ENCODE data around the gene ELMO3.

Gene ELMO3

GRCh38 chr16:67247192-67248072 lies 48.5 kb downstream of the ELMO3 start, which contains the start of gene FHOD1:
TSS of gene FHOD1 (minus strand) at chr16:67247481. CDS start at chr16:67247410, 71 bp downstream.
- DNase-seq (ENCODE audit: low read depth in 1 of 2, low spot score in 1 of 2) = peak; percentile 86 to 96
- H3K4me3 ChIP-seq (replicated peaks; ENCODE audit: insufficient read depth, low read length) = peak within 1 kb of the TSS; percentile 73
- peak within 1 kb of the TSS; percentile 17; the same call in 1 of the 2 replicates for H3K27ac ChIP-seq (replicated peaks)
- no peak for TF ChIP-seq CTCF (IDR thresholded peaks at IDR 0.05; ENCODE audit: insufficient read depth, low read length)
- TF ChIP-seq GABPA (IDR thresholded peaks at IDR 0.05; ENCODE audit: low read depth) = no peak
- TF ChIP-seq SPI1 (IDR thresholded peaks at IDR 0.05; ENCODE audit: borderline replicate concordance, low read depth) = no peak
- peaks cover 21% of the 10 kb centered on the region for H3K27me3 ChIP-seq (ENCODE audit: insufficient read depth, poor library complexity, severe bottlenecking)

GRCh38 chr16:67248073-67248400 lies 49.1 kb downstream of the ELMO3 start:
- H3K4me3 ChIP-seq (replicated peaks; ENCODE audit: insufficient read depth, low read length) = peak overlapping the region; percentile 43
- no peak for TF ChIP-seq SPI1 (IDR thresholded peaks at IDR 0.05; ENCODE audit: borderline replicate concordance, low read depth)
- TF ChIP-seq REST (IDR thresholded peaks at IDR 0.05; ENCODE audit: insufficient replicate concordance, low read depth) = no peak
- no peak for TF ChIP-seq POLR2AphosphoS5 (IDR thresholded peaks at IDR 0.05; ENCODE audit: low read depth)
- TF ChIP-seq CTCF (IDR thresholded peaks at IDR 0.05; ENCODE audit: insufficient read depth, low read length) = no peak
- TF ChIP-seq GABPA (IDR thresholded peaks at IDR 0.05; ENCODE audit: low read depth) = no peak
- no peak overlapping the region for H3K27ac ChIP-seq (replicated peaks)
- peaks cover 21% of the 10 kb centered on the region for H3K27me3 ChIP-seq (ENCODE audit: insufficient read depth, poor library complexity, severe bottlenecking)
- DNase-seq (ENCODE audit: low read depth in 1 of 2, low spot score in 1 of 2) = no peak

- Histone ChIP-seq H3K27me3 (ENCODE audit: insufficient read depth, poor library complexity, severe bottlenecking) (peaks cover 21% of the 10 kb centered on the region), H3K4me3 (replicated peaks; ENCODE audit: insufficient read depth, low read length) (peak within 1 kb of the TSS; percentile 43), H3K27ac (replicated peaks) (no peak within 1 kb of the TSS)
- DNase-seq (ENCODE audit: low read depth in 1 of 2, low spot score in 1 of 2) = no peak
- TF ChIP-seq CTCF (IDR thresholded peaks at IDR 0.05; ENCODE audit: insufficient read depth, low read length) = no peak
- TF ChIP-seq SPI1 (IDR thresholded peaks at IDR 0.05; ENCODE audit: borderline replicate concordance, low read depth) = no peak
Observed at GRCh38 chr16:67248401-67249177, 49.7 kb downstream of the ELMO3 start, which contains the start of gene SLC9A5. TSS of gene SLC9A5 (plus strand) at chr16:67248979. CDS start at chr16:67249015, 36 bp downstream.

GRCh38 chr16:67249178-67250044 lies 50.5 kb downstream of the ELMO3 start:
- Histone ChIP-seq H3K4me3 (replicated peaks; ENCODE audit: insufficient read depth, low read length) (peak overlapping the region; percentile 14; the same call in 1 of the 2 replicates), H3K27me3 (ENCODE audit: insufficient read depth, poor library complexity, severe bottlenecking) (peaks cover 21% of the 10 kb centered on the region), H3K27ac (replicated peaks) (no peak overlapping the region)
- no peak for DNase-seq (ENCODE audit: low read depth in 1 of 2, low spot score in 1 of 2)
- no peak for TF ChIP-seq GABPA (IDR thresholded peaks at IDR 0.05; ENCODE audit: low read depth)
- no peak for TF ChIP-seq REST (IDR thresholded peaks at IDR 0.05; ENCODE audit: insufficient replicate concordance, low read depth)
- TF ChIP-seq POLR2AphosphoS5 (IDR thresholded peaks at IDR 0.05; ENCODE audit: low read depth) = no peak
- TF ChIP-seq SPI1 (IDR thresholded peaks at IDR 0.05; ENCODE audit: borderline replicate concordance, low read depth) = no peak
- TF ChIP-seq CTCF (IDR thresholded peaks at IDR 0.05; ENCODE audit: insufficient read depth, low read length) = no peak

Data from HL-60 (cell line).